A549 (cell line): Measurements from ENCODE around the gene RELT. TPM values are rescaled to one million over a fixed set of nuclear protein-coding genes. Genes with fewer than 3 reads are reported as not detected.

Experiments
- ATAC-seq, 2 experiments: fragments of 200-7000 bp in 1 of 2; fragments of >200 bp in 1 of 2; cut with Nextera tagmentation in 1 of 2; cut with Tn5 transposase in 1 of 2; 3 replicates each; pipeline versions ENCODE4 v1.8.0 to v1.9.1; 2018 to 2020; ENCODE audit warnings: mild to moderate bottlenecking in 1 of 2, moderate library complexity in 1 of 2
- CTCF ChIA-PET: fragments of 300-600 bp; sonication (Branson Sonifier 250); formaldehyde crosslinking; extraction: SDS; loops from one replicate; lab custom pipeline; 2021; ENCODE audit warnings: antibody characterized with exemption, inconsistent platforms; lab: Yijun Ruan, JAX
- POLR2A ChIA-PET: fragments of 350-600 bp; formaldehyde crosslinking; extraction: SDS; loops from one replicate; lab custom pipeline; 2021; ENCODE audit warnings: antibody characterized with exemption, inconsistent platforms; lab: Yijun Ruan, JAX
- DNase-seq, 2 experiments: peaks; one replicate each; pipeline versions ENCODE4 v3.0.0 to v3.0.0-alpha.2; 2011 to 2016; ENCODE audit warnings: low read depth in 1 of 2, low spot score in 1 of 2
- FAIRE-seq: peaks from 2 replicates; lab custom pipeline; 2011; peaks lifted over from hg19 to GRCh38; lab: Jason Lieb, UNC
- H3K27ac ChIP-seq, 2 experiments: fragments of >200 bp; sonication (Bioruptor Twin); formaldehyde crosslinking; 3 replicates each; pipeline ENCODE4 v1.5.1; 2016 to 2017
- H3K4me1 ChIP-seq: fragments of >200 bp; sonication (Bioruptor Twin); formaldehyde crosslinking; 3 replicates; pipeline ENCODE4 v1.6.1; 2016
- H3K4me2 ChIP-seq: fragments of >200 bp; sonication (Bioruptor Twin); formaldehyde crosslinking; 3 replicates; pipeline ENCODE4 v1.6.1; 2016
- H3K4me3 ChIP-seq: fragments of >200 bp; sonication (Bioruptor Twin); formaldehyde crosslinking; 3 replicates; pipeline ENCODE4 v1.5.1; 2016
- H3K9me3 ChIP-seq: fragments of >200 bp; sonication (Bioruptor Twin); formaldehyde crosslinking; 3 replicates; pipeline ENCODE4 v1.6.1; 2016
- BHLHE40 ChIP-seq: IDR thresholded peaks from 2 replicates; pipeline ENCODE4 v1.6.1; 2012; ENCODE audit warnings: low read depth, low read length, inconsistent platforms
- CBX2 ChIP-seq: fragments of 200-600 bp; sonication (generic); IDR thresholded peaks from 2 replicates; pipeline ENCODE4 v1.6.1; 2016; ENCODE audit warnings: low read depth, mild to moderate bottlenecking, borderline replicate concordance
- CEBPB ChIP-seq, 2 experiments: fragments of >200 bp in 1 of 2; sonication (Bioruptor Twin) in 1 of 2; formaldehyde crosslinking in 1 of 2; IDR thresholded peaks; 2 replicates each; pipeline ENCODE4 v1.6.1; 2012 to 2016
- ELK1 ChIP-seq: fragments of 150-350 bp; IDR thresholded peaks from 2 replicates; pipeline ENCODE4 v1.6.1; 2014; ENCODE audit warnings: low read depth, mild to moderate bottlenecking, low read length
- EP300 ChIP-seq, 2 experiments: fragments of >200 bp; sonication (Bioruptor Twin); formaldehyde crosslinking; IDR thresholded peaks; 2 replicates in 1 of 2; 3 replicates in 1 of 2; pipeline ENCODE4 v1.6.1; 2016 to 2017
- ESRRA ChIP-seq: fragments of 150-350 bp; IDR thresholded peaks from 2 replicates; pipeline ENCODE4 v1.6.1; 2014; ENCODE audit warnings: mild to moderate bottlenecking, low read length, borderline replicate concordance
- FOSB ChIP-seq: fragments of 250-450 bp; sonication (Bioruptor Pico); IDR thresholded peaks from 2 replicates; pipeline ENCODE4 v1.5.0; 2020; ENCODE audit warnings: mild to moderate bottlenecking, moderate library complexity
- FOXS1 ChIP-seq: fragments of 250-450 bp; sonication (Bioruptor Pico); IDR thresholded peaks from 2 replicates; pipeline ENCODE4 v1.5.0; 2020; ENCODE audit warnings: mild to moderate bottlenecking, moderate library complexity
- GATA3 ChIP-seq: IDR thresholded peaks from 2 replicates; pipeline ENCODE4 v1.6.1; 2012; ENCODE audit warnings: borderline replicate concordance
- HDAC2 ChIP-seq: fragments of 200-600 bp; sonication (generic); IDR thresholded peaks from 2 replicates; pipeline ENCODE4 v1.6.1; 2016
- HOXA7 ChIP-seq: fragments of 250-450 bp; sonication (Bioruptor Pico); IDR thresholded peaks from 2 replicates; pipeline ENCODE4 v1.5.0; 2020; ENCODE audit warnings: mild to moderate bottlenecking, moderate library complexity
- KDM5A ChIP-seq: fragments of 200-600 bp; sonication (generic); IDR thresholded peaks from 2 replicates; pipeline ENCODE4 v1.6.1; 2016; ENCODE audit warnings: antibody characterized with exemption, mild to moderate bottlenecking
- MAFK ChIP-seq: fragments of 450-650 bp; IDR thresholded peaks from 2 replicates; pipeline ENCODE4 v1.6.1; 2014; ENCODE audit not compliant: partially characterized antibody
- MAZ ChIP-seq: fragments of 150-350 bp; IDR thresholded peaks from 2 replicates; pipeline ENCODE4 v1.6.1; 2014; ENCODE audit warnings: antibody characterized with exemption, low read depth, low read length, borderline replicate concordance
- NFE2L2 ChIP-seq: fragments of 150-350 bp; conservative IDR thresholded peaks from 2 replicates; pipeline ENCODE4 v1.6.1; 2014; ENCODE audit warnings: low read length
- PHF8 ChIP-seq: fragments of 200-600 bp; sonication (generic); IDR thresholded peaks from 2 replicates; pipeline ENCODE4 v1.6.1; 2016; ENCODE audit warnings: low read depth, mild to moderate bottlenecking, antibody characterized with exemption, moderate library complexity, borderline replicate concordance
- POLR2A ChIP-seq: IDR thresholded peaks from 2 replicates; pipeline ENCODE4 v1.6.1; 2012; ENCODE audit warnings: mild to moderate bottlenecking, low read length
- POLR2AphosphoS2 ChIP-seq: conservative IDR thresholded peaks from 2 replicates; pipeline ENCODE4 v1.6.1; 2012; ENCODE audit warnings: low read length, improper control_type of control experiment, inconsistent platforms
- RCOR1 ChIP-seq: fragments of 150-350 bp; IDR thresholded peaks from 2 replicates; pipeline ENCODE4 v1.6.1; 2014; ENCODE audit warnings: antibody characterized with exemption, low read length, low read depth
- REST ChIP-seq: fragments of 200-600 bp; sonication (generic); IDR thresholded peaks from 2 replicates; pipeline ENCODE4 v1.6.1; 2016; ENCODE audit warnings: antibody characterized with exemption, mild to moderate bottlenecking, moderate library complexity
- SMC3 ChIP-seq: fragments of >200 bp; sonication (Bioruptor Twin); formaldehyde crosslinking; IDR thresholded peaks from 3 replicates; pipeline ENCODE4 v1.6.1; 2018; ENCODE audit warnings: inconsistent platforms
- SREBF2 ChIP-seq: fragments of 450-650 bp; IDR thresholded peaks from 2 replicates; pipeline ENCODE4 v1.6.1; 2014; ENCODE audit warnings: mild to moderate bottlenecking, moderate library complexity
- TFCP2L1 ChIP-seq: fragments of 250-450 bp; sonication (Bioruptor Pico); IDR thresholded peaks from 2 replicates; pipeline ENCODE4 v1.5.0; 2021; ENCODE audit warnings: mild to moderate bottlenecking
- ZC3H11A ChIP-seq: fragments of 450-650 bp; IDR thresholded peaks from 2 replicates; pipeline ENCODE4 v1.6.1; 2014; ENCODE audit warnings: antibody characterized with exemption, mild to moderate bottlenecking
- ZSCAN20 ChIP-seq: fragments of 250-450 bp; sonication (Bioruptor Pico); IDR thresholded peaks from 2 replicates; pipeline ENCODE4 v1.8.0; 2022; ENCODE audit warnings: mild to moderate bottlenecking, moderate library complexity
- WGBS: methylation state at CpG from one replicate; pipeline ENCODE4 v1.1.6; 2017; ENCODE audit errors: missing lambda C conversion rate; 5-methylcytosine and 5-hydroxymethylcytosine counted together
- polyA plus RNA-seq, 4 experiments: library from polyadenylated mRNA; depleted of rRNA in 3 of 4; stranded (reverse); fragments of >200 nt; fragmentation: RNase III in 1 of 4; extraction: RNeasy Plus Mini Kit Qiagen cat#74134 plus additional on column Dnase treatment in 1 of 4; gene quantifications; 2 replicates in 3 of 4; 3 replicates in 1 of 4; pipeline ENCODE4 v1.2.3, GENCODE V29; 2011 to 2017
- TF ChIP-seq, protein P1 (sequence below): fragments of >200 bp; sonication (Bioruptor Twin); formaldehyde crosslinking; IDR thresholded peaks from 3 replicates; pipeline ENCODE4 v1.6.1; 2016
- TF ChIP-seq, protein P2 (sequence below): fragments of 250-450 bp; sonication (Bioruptor Pico); IDR thresholded peaks from 2 replicates; pipeline ENCODE4 v1.5.0; 2020; ENCODE audit warnings: low read depth, mild to moderate bottlenecking, moderate library complexity
- TF ChIP-seq, protein P3 (sequence below): fragments of 450-650 bp; IDR thresholded peaks from 2 replicates; pipeline ENCODE4 v1.6.1; 2014; ENCODE audit warnings: antibody characterized with exemption

Gene RELT
- polyA plus RNA-seq, 2 of the 4 experiments (the other 2 are of a cell fraction): 2.9 to 5.2 TPM

DNA sequence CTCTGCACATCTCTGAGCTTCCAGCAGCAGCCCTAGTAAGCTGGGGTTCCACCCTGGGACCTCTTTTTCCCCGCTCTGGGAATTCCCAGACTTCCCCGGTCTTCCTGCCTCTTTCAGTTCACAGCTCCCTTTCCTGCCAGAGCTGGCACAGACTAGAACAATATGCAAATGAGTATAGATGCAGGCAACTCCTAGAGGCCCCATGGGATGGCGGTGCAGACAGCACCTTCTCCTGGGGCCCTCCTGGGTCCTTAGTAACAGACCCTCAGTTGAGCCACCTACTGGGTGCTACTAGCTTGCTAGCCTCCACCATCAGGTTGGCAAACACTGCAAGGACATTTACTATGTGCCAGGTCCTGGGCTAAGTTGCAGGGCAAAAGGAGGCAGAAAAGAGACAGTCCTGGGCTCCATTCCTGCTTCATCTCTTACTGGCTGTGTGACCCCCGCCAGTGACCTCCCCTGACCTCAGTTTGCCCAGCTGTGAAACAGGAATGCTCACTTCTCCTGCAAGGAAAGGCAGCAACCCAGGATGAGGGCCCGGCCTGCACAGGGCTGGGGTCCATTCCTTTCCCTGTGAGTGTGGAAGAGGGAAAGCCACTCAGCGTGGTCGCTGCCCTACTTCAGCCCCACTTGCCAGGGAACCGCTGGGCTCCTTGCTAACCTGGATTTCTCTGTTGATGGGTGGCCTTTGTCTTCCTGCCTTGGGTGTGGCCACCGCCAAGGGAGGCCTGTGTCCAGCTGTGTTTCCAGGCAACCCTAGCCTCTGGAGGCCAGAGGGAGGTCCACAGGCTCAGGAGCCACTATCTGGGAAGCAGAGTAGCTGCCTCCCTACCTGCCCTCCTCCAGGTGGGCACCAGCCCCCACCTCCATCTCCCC, 7.3 kb downstream of the RELT start:
- no peak for FAIRE-seq
- H3K4me2 ChIP-seq: peak overlapping the region; percentile 12
- no peak overlapping the region for H3K4me3 ChIP-seq
- H3K9me3 ChIP-seq: no peaks in the 10 kb centered on the region
- no peak for DNase-seq
- no peak for TF ChIP-seq NFE2L2
- no peak for TF ChIP-seq MAZ
- no peak for TF ChIP-seq GATA3
- TF ChIP-seq FOXS1 (CRISPR knock-in tag): no peak
- TF ChIP-seq TFCP2L1 (CRISPR knock-in tag): no peak
- TF ChIP-seq PHF8: no peak
- no peak for TF ChIP-seq FOSB (CRISPR knock-in tag)
- no peak for TF ChIP-seq HDAC2
- TF ChIP-seq HOXA7 (CRISPR knock-in tag): no peak
- TF ChIP-seq, protein P1, sequence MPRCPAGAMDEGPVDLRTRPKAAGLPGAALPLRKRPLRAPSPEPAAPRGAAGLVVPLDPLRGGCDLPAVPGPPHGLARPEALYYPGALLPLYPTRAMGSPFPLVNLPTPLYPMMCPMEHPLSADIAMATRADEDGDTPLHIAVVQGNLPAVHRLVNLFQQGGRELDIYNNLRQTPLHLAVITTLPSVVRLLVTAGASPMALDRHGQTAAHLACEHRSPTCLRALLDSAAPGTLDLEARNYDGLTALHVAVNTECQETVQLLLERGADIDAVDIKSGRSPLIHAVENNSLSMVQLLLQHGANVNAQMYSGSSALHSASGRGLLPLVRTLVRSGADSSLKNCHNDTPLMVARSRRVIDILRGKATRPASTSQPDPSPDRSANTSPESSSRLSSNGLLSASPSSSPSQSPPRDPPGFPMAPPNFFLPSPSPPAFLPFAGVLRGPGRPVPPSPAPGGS: no peak
- TF ChIP-seq, protein P2, sequence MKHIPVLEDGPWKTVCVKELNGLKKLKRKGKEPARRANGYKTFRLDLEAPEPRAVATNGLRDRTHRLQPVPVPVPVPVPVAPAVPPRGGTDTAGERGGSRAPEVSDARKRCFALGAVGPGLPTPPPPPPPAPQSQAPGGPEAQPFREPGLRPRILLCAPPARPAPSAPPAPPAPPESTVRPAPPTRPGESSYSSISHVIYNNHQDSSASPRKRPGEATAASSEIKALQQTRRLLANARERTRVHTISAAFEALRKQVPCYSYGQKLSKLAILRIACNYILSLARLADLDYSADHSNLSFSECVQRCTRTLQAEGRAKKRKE (CRISPR knock-in tag): no peak
- no peak for TF ChIP-seq CBX2
- no peak for TF ChIP-seq ZC3H11A
- TF ChIP-seq, protein P3, sequence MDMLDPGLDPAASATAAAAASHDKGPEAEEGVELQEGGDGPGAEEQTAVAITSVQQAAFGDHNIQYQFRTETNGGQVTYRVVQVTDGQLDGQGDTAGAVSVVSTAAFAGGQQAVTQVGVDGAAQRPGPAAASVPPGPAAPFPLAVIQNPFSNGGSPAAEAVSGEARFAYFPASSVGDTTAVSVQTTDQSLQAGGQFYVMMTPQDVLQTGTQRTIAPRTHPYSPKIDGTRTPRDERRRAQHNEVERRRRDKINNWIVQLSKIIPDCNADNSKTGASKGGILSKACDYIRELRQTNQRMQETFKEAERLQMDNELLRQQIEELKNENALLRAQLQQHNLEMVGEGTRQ: no peak
- TF ChIP-seq REST: no peak
- no peak for TF ChIP-seq RCOR1
- TF ChIP-seq KDM5A: no peak
- CTCF ChIA-PET: interaction anchor here (0.6 to 39.3 kb wide), 8 partner anchors 9 to 278 kb away, joined by 3 to 667 read pairs (median 7); partner anchors contain the start of gene RELT
- H3K4me1 ChIP-seq: peaks cover 63% of the 10 kb centered on the region
- 69% methylated on average over 8 of the region's 9 CpGs for WGBS
- peak overlapping the region in 1 of 2 experiments; percentile 80; a peak in 2 of 6 replicates for H3K27ac ChIP-seq
- POLR2A ChIA-PET: no interaction called here
- ATAC-seq: peak; percentile 20 to 34; a peak in 4 of 6 replicates

GRCh38 chr11:73384125-73384441, 7.9 kb downstream of the RELT start:
- ChIA-PET CTCF (interaction anchor here (0.9 to 39.3 kb wide), 8 partner anchors 9 to 277 kb away, joined by 3 to 667 read pairs (median 7); partner anchors contain the start of gene RELT), POLR2A (no interaction called here)
- WGBS: 91% methylated on average over 7 of the region's 7 CpGs
- Histone ChIP-seq H3K4me3 (no peak overlapping the region), H3K4me2 (peak overlapping the region; percentile 12), H3K27ac (peak overlapping the region in 1 of 2 experiments; percentile 80; a peak in 3 of 6 replicates), H3K4me1 (peaks cover 69% of the 10 kb centered on the region), H3K9me3 (no peaks in the 10 kb centered on the region)
- ATAC-seq: peak in 1 of 2 experiments; percentile 6; a peak in 3 of 6 replicates
- no peak for DNase-seq
- no peak for FAIRE-seq
- TF ChIP-seq CBX2 (no peak), SREBF2 (no peak), ELK1 (no peak), POLR2A (no peak), ESRRA (no peak), TFCP2L1 (CRISPR knock-in tag) (no peak), MAFK (no peak), ZC3H11A (no peak), SMC3 (no peak), MAZ (no peak), BHLHE40 (no peak), POLR2AphosphoS2 (no peak), CEBPB (IDR thresholded peaks at IDR 0.05) (no peak), EP300 (IDR thresholded peaks at IDR 0.05) (no peak), ZSCAN20 (CRISPR knock-in tag) (no peak)
- TF ChIP-seq, protein P1: no peak
